ENCODE results near the gene TNFSF10. TPM values are rescaled to one million over a fixed set of nuclear protein-coding genes. Genes with fewer than 3 reads are reported as not detected.

The TNFSF10 gene
- total RNA-seq, 2 experiments from 2014 or later, result 9.2 to 9.5 TPM

DNA sequence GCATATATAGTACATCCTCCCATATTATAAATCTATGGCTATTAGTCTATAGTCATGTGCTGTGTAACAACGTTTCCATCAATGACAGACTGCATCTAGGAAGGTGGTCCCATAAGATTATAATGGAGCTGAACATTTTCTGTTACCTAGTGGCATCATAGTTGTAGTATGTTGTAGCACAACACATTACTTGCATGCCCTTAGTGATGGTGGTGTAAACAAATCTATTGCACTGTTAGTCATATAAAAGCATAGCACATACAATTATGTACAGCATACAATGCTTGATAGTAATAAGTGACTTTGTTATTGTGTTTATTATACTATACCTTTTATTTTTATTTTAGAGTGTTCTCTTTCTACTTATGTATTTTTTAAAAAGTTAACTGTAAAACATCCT is 37.4 kb upstream of the TNFSF10 start:
- peaks cover 25% of the 10 kb centered on the region for H3K4me1 Mint-ChIP-seq (ENCODE audit: low read depth)
- ChIA-PET CTCF (interaction anchor here (1.0 to 2.0 kb wide), 2 partner anchors 8 to 35 kb away, joined by 3 to 5 read pairs; no protein-coding TSS in a partner anchor), POLR2A (interaction anchor here (0.6 to 1.6 kb wide), 2 partner anchors 20 to 38 kb away, joined by 3 read pairs; no protein-coding TSS in a partner anchor)
- no peaks in the 10 kb centered on the region for H3K36me3 ChIP-seq (ENCODE audit: insufficient read depth, low read length)
- H3K9me3 ChIP-seq (ENCODE audit: control insufficient read depth in 1 of 2, insufficient read depth in 1 of 2, low read length in 2 of 2), result no peaks in the 10 kb centered on the region
- peaks cover 9% of the 10 kb centered on the region for H3K4me1 ChIP-seq (ENCODE audit: insufficient read depth, low read length)
- intact Hi-C loops (cut with DNase I, micrococcal nuclease), result no loop called here
- H3K27me3 ChIP-seq (ENCODE audit: control insufficient read depth in 1 of 2, insufficient read depth in 2 of 2, low read length in 2 of 2), result no peaks in the 10 kb centered on the region
- no peak for ATAC-seq (ENCODE audit: poor library complexity)
- H3K27ac Mint-ChIP-seq, result no peak overlapping the region
- TF ChIP-seq, protein P1, sequence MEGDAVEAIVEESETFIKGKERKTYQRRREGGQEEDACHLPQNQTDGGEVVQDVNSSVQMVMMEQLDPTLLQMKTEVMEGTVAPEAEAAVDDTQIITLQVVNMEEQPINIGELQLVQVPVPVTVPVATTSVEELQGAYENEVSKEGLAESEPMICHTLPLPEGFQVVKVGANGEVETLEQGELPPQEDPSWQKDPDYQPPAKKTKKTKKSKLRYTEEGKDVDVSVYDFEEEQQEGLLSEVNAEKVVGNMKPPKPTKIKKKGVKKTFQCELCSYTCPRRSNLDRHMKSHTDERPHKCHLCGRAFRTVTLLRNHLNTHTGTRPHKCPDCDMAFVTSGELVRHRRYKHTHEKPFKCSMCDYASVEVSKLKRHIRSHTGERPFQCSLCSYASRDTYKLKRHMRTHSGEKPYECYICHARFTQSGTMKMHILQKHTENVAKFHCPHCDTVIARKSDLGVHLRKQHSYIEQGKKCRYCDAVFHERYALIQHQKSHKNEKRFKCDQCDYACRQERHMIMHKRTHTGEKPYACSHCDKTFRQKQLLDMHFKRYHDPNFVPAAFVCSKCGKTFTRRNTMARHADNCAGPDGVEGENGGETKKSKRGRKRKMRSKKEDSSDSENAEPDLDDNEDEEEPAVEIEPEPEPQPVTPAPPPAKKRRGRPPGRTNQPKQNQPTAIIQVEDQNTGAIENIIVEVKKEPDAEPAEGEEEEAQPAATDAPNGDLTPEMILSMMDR (IDR thresholded peaks at IDR 0.05), result no peak
- no peak for DNase-seq
- no peak overlapping the region for H3K4me3 ChIP-seq (ENCODE audit: low read length)
- no peaks in the 10 kb centered on the region for H3K27me3 Mint-ChIP-seq
- no peaks in the 10 kb centered on the region for H3K9me3 Mint-ChIP-seq
- no peaks in the 10 kb centered on the region for H3K36me3 Mint-ChIP-seq (ENCODE audit: low read depth)
- no peak overlapping the region for H3K27ac ChIP-seq (ENCODE audit: low read depth in 1 of 2, low read length in 2 of 2)
- no peak overlapping the region for H3K4me3 Mint-ChIP-seq

DNA sequence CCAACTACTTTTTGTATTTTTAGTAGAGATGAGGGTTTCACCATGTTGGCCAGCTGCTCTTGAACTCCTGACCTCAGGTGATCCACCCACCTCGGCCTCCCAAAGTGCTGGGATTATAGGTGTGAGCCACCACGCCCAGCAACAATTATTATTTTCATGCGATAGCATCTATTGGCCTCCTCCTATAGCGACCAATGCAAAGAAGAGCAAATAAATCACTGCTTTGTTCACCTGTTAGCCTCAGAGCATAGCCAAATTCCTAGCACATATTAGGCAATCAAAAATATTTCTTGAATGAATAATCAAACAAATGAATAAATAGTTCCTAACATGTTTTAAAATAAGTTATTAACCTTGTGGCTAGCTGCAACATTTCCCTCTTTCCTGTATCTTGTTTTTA is 36.8 kb upstream of the TNFSF10 start:
- ChIA-PET POLR2A (no interaction called here), CTCF (interaction anchor here (1.0 to 2.0 kb wide), 2 partner anchors 9 to 36 kb away, joined by 3 to 5 read pairs; no protein-coding TSS in a partner anchor)
- Histone ChIP-seq H3K27ac (ENCODE audit: low read depth in 1 of 2, low read length in 2 of 2) (no peak overlapping the region), H3K4me1 (ENCODE audit: insufficient read depth, low read length) (peaks cover 9% of the 10 kb centered on the region), H3K36me3 (ENCODE audit: insufficient read depth, low read length) (no peaks in the 10 kb centered on the region), H3K4me3 (ENCODE audit: low read length) (no peak overlapping the region), H3K27me3 (ENCODE audit: control insufficient read depth in 1 of 2, insufficient read depth in 2 of 2, low read length in 2 of 2) (no peaks in the 10 kb centered on the region), H3K9me3 (ENCODE audit: control insufficient read depth in 1 of 2, insufficient read depth in 1 of 2, low read length in 2 of 2) (no peaks in the 10 kb centered on the region)
- no peak overlapping the region for H3K4me3 Mint-ChIP-seq
- H3K27ac Mint-ChIP-seq, result no peak overlapping the region
- no peak for DNase-seq
- H3K9me3 Mint-ChIP-seq, result no peaks in the 10 kb centered on the region
- H3K4me1 Mint-ChIP-seq (ENCODE audit: low read depth), result peaks cover 25% of the 10 kb centered on the region
- TF ChIP-seq, protein P1 (IDR thresholded peaks at IDR 0.05), result no peak
- intact Hi-C loops (cut with DNase I, micrococcal nuclease), result no loop called here
- H3K27me3 Mint-ChIP-seq, result no peaks in the 10 kb centered on the region
- no peak for ATAC-seq (ENCODE audit: poor library complexity)
- H3K36me3 Mint-ChIP-seq (ENCODE audit: low read depth), result no peaks in the 10 kb centered on the region

DNA sequence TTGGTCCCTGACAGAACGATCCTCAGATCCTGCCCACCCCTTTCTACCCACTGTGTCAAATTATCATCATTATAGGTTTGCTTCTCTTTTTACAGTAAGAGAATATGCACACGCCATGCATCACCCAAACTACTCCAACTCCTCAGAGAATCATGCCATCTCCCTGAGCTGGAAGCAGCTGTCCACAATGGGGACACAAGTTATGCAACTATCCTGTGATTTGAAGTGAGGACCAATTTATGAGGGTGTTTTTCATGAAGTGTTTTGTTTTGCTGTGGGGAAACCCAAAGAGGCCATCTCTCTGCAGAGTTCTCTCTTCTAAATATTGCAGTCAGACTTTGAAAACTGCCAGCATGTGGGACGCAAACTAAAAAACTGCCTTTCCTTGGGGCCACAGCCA is 35.8 kb upstream of the TNFSF10 start:
- DNase-seq (peak in 1 of 14 experiments; percentile 34), ATAC-seq (ENCODE audit: poor library complexity) (no peak)
- ChIA-PET CTCF (interaction anchor here (0.7 kb wide), 1 partner anchor 97 kb away, joined by 3 read pairs; no protein-coding TSS in a partner anchor), POLR2A (no interaction called here)
- Mint-ChIP-seq H3K4me3 (no peak overlapping the region), H3K27ac (no peak overlapping the region), H3K27me3 (no peaks in the 10 kb centered on the region), H3K4me1 (ENCODE audit: low read depth) (peaks cover 24% of the 10 kb centered on the region), H3K36me3 (ENCODE audit: low read depth) (no peaks in the 10 kb centered on the region), H3K9me3 (no peaks in the 10 kb centered on the region)
- Histone ChIP-seq H3K4me3 (ENCODE audit: low read length) (no peak overlapping the region), H3K36me3 (ENCODE audit: insufficient read depth, low read length) (no peaks in the 10 kb centered on the region), H3K4me1 (ENCODE audit: insufficient read depth, low read length) (peaks cover 9% of the 10 kb centered on the region), H3K27me3 (ENCODE audit: control insufficient read depth in 1 of 2, insufficient read depth in 2 of 2, low read length in 2 of 2) (no peaks in the 10 kb centered on the region), H3K27ac (ENCODE audit: low read depth in 1 of 2, low read length in 2 of 2) (no peak overlapping the region), H3K9me3 (ENCODE audit: control insufficient read depth in 1 of 2, insufficient read depth in 1 of 2, low read length in 2 of 2) (no peaks in the 10 kb centered on the region)
- intact Hi-C loops (cut with DNase I, micrococcal nuclease), result no loop called here
- TF ChIP-seq, protein P1 (IDR thresholded peaks at IDR 0.05), result no peak
